Epithelial cell of proximal tubule (primary cell): Measurements from ENCODE around the gene LAMA2. TPM values are rescaled to one million over a fixed set of nuclear protein-coding genes. Genes with fewer than 3 reads are reported as not detected.
A peak's percentile ranks its signal among the peaks of the same experiment; 100 is the strongest.

Experiments
- DNase-seq: peaks from one replicate; pipeline ENCODE4 v3.0.0-alpha.2; 2011; ENCODE audit warnings: low read depth
- H3K4me3 ChIP-seq: 2 replicates; pipeline ENCODE4 v1.5.1; 2011; ENCODE audit warnings: low read depth, mild to moderate bottlenecking, low read length
- total RNA-seq: library from RNA; depleted of rRNA; stranded (reverse); fragments of >200 nt; gene quantifications from 2 replicates; pipeline ENCODE4 v1.2.3, GENCODE V29; 2015
- TF ChIP-seq, protein P1 (sequence below): conservative IDR thresholded peaks from 2 replicates; pipeline ENCODE4 v1.5.1; 2012; ENCODE audit warnings: low read depth, mild to moderate bottlenecking, low read length

The LAMA2 gene
- total RNA-seq, 1 donor from 2014 or later = 0.69 TPM

DNA sequence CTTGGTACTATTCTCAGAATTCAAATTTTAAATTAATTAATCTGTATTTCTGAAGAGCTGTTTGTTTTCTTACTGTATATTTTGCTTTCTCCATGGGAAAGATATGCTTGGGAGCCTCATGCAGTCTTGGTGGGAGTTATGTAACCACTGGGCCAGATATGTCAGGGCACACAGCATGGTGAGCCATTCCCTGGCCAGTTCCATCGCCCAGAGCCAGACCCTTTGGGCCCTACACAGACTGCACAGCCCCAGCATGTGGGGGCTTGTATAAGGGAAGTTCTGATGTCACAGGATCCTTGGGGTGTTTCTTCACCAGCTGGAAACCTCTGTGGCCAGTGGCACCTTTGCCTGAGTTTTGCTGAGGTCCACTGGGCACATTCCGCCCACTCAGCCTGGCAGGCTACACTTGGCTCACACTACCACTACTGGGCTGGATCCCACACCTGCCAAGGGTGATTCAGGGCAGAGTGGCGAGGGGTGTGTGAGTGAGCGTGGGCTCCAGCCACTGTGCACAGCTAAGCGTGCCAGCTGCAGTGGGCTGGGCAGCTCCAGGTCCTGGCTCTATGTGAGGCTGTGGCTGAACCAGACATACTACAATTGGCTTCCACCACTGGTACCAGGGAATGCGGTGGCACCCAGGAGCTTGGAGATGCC lies 533.5 kb downstream of the LAMA2 start:
- TF ChIP-seq, protein P1, sequence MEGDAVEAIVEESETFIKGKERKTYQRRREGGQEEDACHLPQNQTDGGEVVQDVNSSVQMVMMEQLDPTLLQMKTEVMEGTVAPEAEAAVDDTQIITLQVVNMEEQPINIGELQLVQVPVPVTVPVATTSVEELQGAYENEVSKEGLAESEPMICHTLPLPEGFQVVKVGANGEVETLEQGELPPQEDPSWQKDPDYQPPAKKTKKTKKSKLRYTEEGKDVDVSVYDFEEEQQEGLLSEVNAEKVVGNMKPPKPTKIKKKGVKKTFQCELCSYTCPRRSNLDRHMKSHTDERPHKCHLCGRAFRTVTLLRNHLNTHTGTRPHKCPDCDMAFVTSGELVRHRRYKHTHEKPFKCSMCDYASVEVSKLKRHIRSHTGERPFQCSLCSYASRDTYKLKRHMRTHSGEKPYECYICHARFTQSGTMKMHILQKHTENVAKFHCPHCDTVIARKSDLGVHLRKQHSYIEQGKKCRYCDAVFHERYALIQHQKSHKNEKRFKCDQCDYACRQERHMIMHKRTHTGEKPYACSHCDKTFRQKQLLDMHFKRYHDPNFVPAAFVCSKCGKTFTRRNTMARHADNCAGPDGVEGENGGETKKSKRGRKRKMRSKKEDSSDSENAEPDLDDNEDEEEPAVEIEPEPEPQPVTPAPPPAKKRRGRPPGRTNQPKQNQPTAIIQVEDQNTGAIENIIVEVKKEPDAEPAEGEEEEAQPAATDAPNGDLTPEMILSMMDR = no peak
- H3K4me3 ChIP-seq = no peak overlapping the region
- peak; percentile 6 for DNase-seq

- DNase-seq = no peak
- TF ChIP-seq, protein P1 = no peak
- no peak overlapping the region for H3K4me3 ChIP-seq
Observed at GRCh38 chr6:129417416-129418086, 534.6 kb downstream of the LAMA2 start.

DNA sequence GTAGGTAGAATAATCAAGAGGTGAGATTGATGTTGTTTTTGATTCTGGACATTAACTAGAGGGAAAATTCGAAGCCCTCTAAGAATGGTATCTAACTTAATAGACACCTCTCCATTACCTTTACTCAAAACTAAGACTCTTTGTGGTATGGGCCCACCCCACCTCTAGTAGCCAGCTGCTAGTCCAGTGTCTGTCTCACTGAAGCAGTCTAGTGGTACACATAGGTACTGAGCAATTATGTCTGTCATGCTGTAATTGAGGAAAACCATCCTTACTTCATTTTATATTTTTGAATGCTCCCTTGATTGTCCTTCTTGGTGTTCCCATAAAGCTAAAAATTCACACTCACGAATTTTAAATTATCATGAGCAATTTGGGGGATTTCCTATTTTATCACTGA lies 536.4 kb downstream of the LAMA2 start:
- TF ChIP-seq, protein P1 = no peak
- no peak for DNase-seq
- H3K4me3 ChIP-seq = no peak overlapping the region

DNA sequence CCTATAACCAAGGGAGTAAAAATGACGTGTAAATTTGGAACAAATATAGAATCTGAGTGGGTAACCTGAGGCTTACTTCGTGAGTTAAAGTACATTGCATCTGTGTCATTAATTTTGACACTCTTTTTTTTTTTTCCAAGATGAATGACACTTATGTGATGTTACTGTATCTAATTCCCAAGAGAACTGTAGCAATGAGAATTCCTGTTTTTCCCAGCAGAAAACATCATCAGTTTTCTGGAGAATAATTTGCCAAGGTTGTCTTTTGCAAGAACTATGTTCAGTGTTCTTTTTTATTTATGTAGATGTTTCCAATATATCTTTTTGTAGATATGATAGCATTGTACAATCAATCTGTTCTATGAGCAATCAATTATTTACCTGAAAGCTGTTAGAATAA lies 543.4 kb downstream of the LAMA2 start:
- H3K4me3 ChIP-seq = no peak overlapping the region
- TF ChIP-seq, protein P1 = no peak
- no peak for DNase-seq

DNA sequence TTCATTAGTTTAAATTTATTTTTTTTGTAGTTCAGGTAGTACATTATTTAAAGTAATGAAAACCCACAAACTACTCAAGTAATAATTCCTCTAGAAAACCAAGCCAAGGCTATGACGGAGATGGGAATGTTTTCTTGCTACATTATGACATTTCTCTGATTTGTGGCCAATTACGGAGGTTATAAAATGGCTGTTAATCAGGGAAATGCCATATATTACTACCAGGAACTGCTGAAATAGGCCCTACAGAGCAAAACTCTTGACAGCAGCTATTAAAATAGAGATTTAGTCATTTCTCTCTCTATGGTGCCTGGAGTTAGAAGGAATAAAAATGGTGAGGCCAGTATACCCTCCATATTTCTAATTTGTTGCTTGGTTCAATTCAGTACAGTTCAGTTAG lies 547.0 kb downstream of the LAMA2 start:
- DNase-seq = no peak
- H3K4me3 ChIP-seq = no peak overlapping the region
- TF ChIP-seq, protein P1 = no peak

GRCh38 chr6:129432738-129433137 lies 549.8 kb downstream of the LAMA2 start:
- TF ChIP-seq, protein P1 = peak; percentile 50
- DNase-seq = no peak
- H3K4me3 ChIP-seq = no peak overlapping the region

DNA sequence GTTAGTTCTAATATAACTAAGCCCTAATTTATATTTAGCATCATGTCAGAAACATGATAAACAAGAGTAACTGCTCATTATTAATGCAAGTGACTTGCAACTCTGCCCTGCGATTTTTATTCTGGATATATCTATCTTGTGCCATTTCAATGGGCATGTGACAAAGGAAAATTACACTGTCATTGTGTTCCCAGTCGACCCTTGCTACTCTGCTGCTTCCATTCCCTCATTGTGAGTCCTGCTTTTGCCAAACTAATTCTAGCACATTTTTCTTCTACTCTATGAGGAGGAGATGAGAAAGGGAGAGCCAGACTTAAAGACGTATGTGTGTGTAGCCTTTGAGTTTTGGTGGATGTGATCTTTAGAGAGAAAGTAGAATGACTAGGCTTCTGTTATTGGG lies 551.2 kb downstream of the LAMA2 start:
- H3K4me3 ChIP-seq = no peak overlapping the region
- DNase-seq = no peak
- TF ChIP-seq, protein P1 = no peak
